Measurements from ENCODE around the gene MPO.

MPO gene

GRCh38 chr17:58267347-58268324, 13.1 kb downstream of the MPO start:
- H3K36me3 ChIP-seq (ENCODE audit: control insufficient read depth in 2 of 2, insufficient read depth in 2 of 2, low read length in 2 of 2): no peaks in the 10 kb centered on the region
- peaks cover 7 to 18% of the 10 kb centered on the region in 2 donors for H3K27me3 ChIP-seq (ENCODE audit: control insufficient read depth in 1 of 2, insufficient read depth in 2 of 2, low read length in 2 of 2)
- H3K4me3 ChIP-seq (ENCODE audit: low read length in 2 of 2): no peak overlapping the region
- H3K9me3 ChIP-seq (ENCODE audit: control insufficient read depth in 2 of 2, low read length in 2 of 2): peaks cover 0 to 2% of the 10 kb centered on the region in 2 donors
- H3K9ac ChIP-seq (ENCODE audit: low read length in 2 of 2): no peak overlapping the region
- no peak overlapping the region for H3K27ac ChIP-seq (ENCODE audit: low read length)
- no peaks in the 10 kb centered on the region for H3K4me1 ChIP-seq (ENCODE audit: control insufficient read depth, insufficient read depth, low read length)

DNA sequence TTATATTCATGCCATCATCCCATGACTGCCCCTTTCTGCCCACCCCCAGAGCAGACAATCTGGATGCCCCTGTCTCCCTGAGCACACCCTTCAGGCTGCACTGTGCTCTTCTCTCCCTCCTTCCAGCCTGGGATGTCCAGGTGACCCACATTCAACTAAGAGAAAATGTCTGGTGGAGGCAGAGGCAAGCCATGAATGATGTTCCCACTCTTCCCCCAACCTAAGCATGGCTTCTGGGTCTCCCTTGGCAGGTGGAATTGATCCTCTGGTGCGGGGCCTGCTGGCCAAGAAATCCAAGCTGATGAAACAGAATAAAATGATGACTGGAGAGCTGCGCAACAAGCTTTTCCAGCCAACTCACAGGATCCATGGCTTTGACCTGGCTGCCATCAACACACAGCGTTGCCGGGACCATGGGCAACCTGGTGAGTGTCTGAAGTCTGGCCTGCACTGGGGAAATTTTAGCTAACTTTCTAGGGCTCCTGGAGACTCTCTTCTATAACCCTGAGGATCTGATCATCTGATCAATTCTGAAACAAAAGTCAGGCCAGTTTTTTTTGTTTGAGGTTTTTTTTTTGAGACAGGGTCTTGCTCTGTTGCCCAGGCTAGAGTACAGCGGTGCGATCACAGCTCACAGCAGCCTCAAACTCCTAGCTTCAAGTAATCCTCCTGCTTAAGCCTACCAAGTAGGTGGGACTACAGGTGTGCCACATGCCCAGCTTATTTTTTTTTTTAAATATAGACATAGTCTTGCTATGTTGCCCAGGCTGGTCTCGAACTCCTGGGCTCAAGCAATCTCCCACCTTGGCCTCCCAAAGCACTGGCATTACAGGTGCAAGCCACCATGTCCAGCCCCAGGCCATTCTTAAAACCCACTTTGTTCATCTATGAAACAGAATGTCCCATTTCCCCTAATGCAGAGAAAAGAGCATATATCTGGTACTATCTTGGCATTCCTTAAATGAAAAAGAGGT, 14.5 kb downstream of the MPO start:
- peaks cover 0 to 2% of the 10 kb centered on the region in 2 donors for H3K9me3 ChIP-seq (ENCODE audit: control insufficient read depth in 2 of 2, low read length in 2 of 2)
- no peaks in the 10 kb centered on the region for H3K4me1 ChIP-seq (ENCODE audit: control insufficient read depth, insufficient read depth, low read length)
- H3K9ac ChIP-seq (ENCODE audit: low read length in 2 of 2): no peak overlapping the region
- peaks cover 7 to 16% of the 10 kb centered on the region in 2 donors for H3K27me3 ChIP-seq (ENCODE audit: control insufficient read depth in 1 of 2, insufficient read depth in 2 of 2, low read length in 2 of 2)
- no peak overlapping the region for H3K27ac ChIP-seq (ENCODE audit: low read length)
- no peak overlapping the region for H3K4me3 ChIP-seq (ENCODE audit: low read length in 2 of 2)
- no peaks in the 10 kb centered on the region for H3K36me3 ChIP-seq (ENCODE audit: control insufficient read depth in 2 of 2, insufficient read depth in 2 of 2, low read length in 2 of 2)

DNA sequence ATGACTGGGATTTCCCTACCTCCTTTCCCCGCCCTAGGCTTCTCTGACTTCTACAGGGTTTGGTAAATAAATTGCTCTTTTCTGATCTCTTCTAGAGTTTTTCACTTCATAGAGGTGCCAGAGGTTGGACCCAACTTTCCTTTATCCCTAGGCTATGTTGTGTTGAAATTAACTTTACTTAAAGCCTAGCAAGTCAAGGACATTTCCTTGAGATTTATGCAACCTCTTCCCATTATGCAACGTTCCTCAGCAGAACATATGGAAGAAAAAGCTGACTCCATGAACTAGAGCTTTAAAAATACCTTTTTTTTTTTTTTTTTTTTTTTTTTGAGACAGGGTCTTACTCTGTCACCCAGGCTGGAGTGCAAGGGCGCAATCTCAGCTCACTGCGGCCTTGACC, 15.5 kb downstream of the MPO start:
- H3K9me3 ChIP-seq (ENCODE audit: control insufficient read depth in 2 of 2, low read length in 2 of 2): peaks cover 0 to 2% of the 10 kb centered on the region in 2 donors
- H3K27me3 ChIP-seq (ENCODE audit: control insufficient read depth in 1 of 2, insufficient read depth in 2 of 2, low read length in 2 of 2): peaks cover 7 to 16% of the 10 kb centered on the region in 2 donors
- H3K27ac ChIP-seq (ENCODE audit: low read length): no peak overlapping the region
- no peak overlapping the region for H3K4me3 ChIP-seq (ENCODE audit: low read length in 2 of 2)
- no peaks in the 10 kb centered on the region for H3K4me1 ChIP-seq (ENCODE audit: control insufficient read depth, insufficient read depth, low read length)
- no peaks in the 10 kb centered on the region for H3K36me3 ChIP-seq (ENCODE audit: control insufficient read depth in 2 of 2, insufficient read depth in 2 of 2, low read length in 2 of 2)
- no peak overlapping the region for H3K9ac ChIP-seq (ENCODE audit: low read length in 2 of 2)

DNA sequence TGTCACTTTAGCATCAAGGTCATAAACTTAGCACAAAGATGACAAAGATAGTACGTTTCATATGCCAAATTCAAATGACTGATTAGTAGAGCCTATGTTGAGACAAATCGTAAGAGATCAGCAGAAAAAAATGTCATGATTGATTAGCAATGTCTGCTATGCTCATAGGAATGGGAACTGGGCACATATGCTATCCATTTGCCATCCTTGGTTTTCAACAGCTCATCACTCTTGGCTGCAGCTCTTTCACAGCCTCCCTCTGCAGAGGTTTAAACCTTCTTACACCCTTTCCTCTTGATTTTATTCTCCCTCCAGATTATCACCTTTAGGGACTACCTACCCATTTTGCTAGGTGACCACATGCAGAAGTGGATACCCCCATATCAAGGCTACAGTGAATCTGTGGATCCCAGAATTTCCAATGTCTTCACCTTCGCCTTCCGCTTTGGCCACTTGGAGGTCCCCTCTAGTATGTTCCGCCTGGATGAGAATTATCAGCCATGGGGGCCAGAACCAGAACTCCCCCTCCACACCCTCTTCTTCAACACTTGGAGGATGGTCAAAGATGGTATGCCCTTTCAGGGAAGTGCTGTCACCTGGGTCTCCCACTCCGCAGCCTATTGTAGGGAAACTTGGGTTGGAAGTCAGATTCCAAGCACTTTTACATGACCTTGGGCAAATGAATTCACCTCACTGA, 16.2 kb downstream of the MPO start:
- peaks cover 7 to 16% of the 10 kb centered on the region in 2 donors for H3K27me3 ChIP-seq (ENCODE audit: control insufficient read depth in 1 of 2, insufficient read depth in 2 of 2, low read length in 2 of 2)
- no peaks in the 10 kb centered on the region for H3K4me1 ChIP-seq (ENCODE audit: control insufficient read depth, insufficient read depth, low read length)
- H3K27ac ChIP-seq (ENCODE audit: low read length): no peak overlapping the region
- peaks cover 0 to 2% of the 10 kb centered on the region in 2 donors for H3K9me3 ChIP-seq (ENCODE audit: control insufficient read depth in 2 of 2, low read length in 2 of 2)
- H3K4me3 ChIP-seq (ENCODE audit: low read length in 2 of 2): no peak overlapping the region
- no peaks in the 10 kb centered on the region for H3K36me3 ChIP-seq (ENCODE audit: control insufficient read depth in 2 of 2, insufficient read depth in 2 of 2, low read length in 2 of 2)
- H3K9ac ChIP-seq (ENCODE audit: low read length in 2 of 2): no peak overlapping the region

DNA sequence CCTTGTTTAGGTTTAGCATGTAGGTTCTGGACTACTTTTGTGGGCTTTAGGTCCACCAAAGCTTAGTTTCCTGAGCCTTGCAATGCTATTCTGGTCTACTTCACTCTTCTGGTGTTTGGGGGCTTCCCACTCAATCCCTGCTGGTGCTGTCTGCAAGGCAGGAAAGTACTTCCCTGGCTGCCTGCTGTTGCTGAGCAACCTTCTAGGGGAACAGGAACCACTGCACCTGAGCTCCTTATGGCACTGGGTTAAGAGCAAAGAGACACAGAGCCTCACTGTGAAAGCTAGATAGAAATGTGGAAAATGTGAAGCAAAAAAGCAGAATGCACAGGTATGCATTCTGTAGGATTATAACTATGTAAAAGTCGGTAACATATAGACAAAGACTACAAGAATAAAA, 17.0 kb downstream of the MPO start:
- no peak overlapping the region for H3K27ac ChIP-seq (ENCODE audit: low read length)
- H3K4me3 ChIP-seq (ENCODE audit: low read length in 2 of 2): no peak overlapping the region
- peaks cover 7 to 16% of the 10 kb centered on the region in 2 donors for H3K27me3 ChIP-seq (ENCODE audit: control insufficient read depth in 1 of 2, insufficient read depth in 2 of 2, low read length in 2 of 2)
- H3K36me3 ChIP-seq (ENCODE audit: control insufficient read depth in 2 of 2, insufficient read depth in 2 of 2, low read length in 2 of 2): no peaks in the 10 kb centered on the region
- no peaks in the 10 kb centered on the region for H3K4me1 ChIP-seq (ENCODE audit: control insufficient read depth, insufficient read depth, low read length)
- no peak overlapping the region for H3K9ac ChIP-seq (ENCODE audit: low read length in 2 of 2)
- H3K9me3 ChIP-seq (ENCODE audit: control insufficient read depth in 2 of 2, low read length in 2 of 2): peaks cover 0 to 2% of the 10 kb centered on the region in 2 donors

GRCh38 chr17:58262149-58262548, 18.6 kb downstream of the MPO start:
- Histone ChIP-seq H3K4me1 (ENCODE audit: control insufficient read depth, insufficient read depth, low read length) (no peaks in the 10 kb centered on the region), H3K27ac (ENCODE audit: low read length) (no peak overlapping the region), H3K36me3 (ENCODE audit: control insufficient read depth in 2 of 2, insufficient read depth in 2 of 2, low read length in 2 of 2) (no peaks in the 10 kb centered on the region), H3K27me3 (ENCODE audit: control insufficient read depth in 1 of 2, insufficient read depth in 2 of 2, low read length in 2 of 2) (peaks cover 7 to 12% of the 10 kb centered on the region in 2 donors), H3K4me3 (ENCODE audit: low read length in 2 of 2) (no peak overlapping the region), H3K9ac (ENCODE audit: low read length in 2 of 2) (no peak overlapping the region), H3K9me3 (ENCODE audit: control insufficient read depth in 2 of 2, low read length in 2 of 2) (peaks cover 0 to 2% of the 10 kb centered on the region in 2 donors)

- Histone ChIP-seq H3K27me3 (ENCODE audit: control insufficient read depth in 1 of 2, insufficient read depth in 2 of 2, low read length in 2 of 2) (peaks cover 12 to 20% of the 10 kb centered on the region in 2 donors), H3K27ac (ENCODE audit: low read length) (no peak overlapping the region), H3K9me3 (ENCODE audit: control insufficient read depth in 2 of 2, low read length in 2 of 2) (no peaks in the 10 kb centered on the region), H3K36me3 (ENCODE audit: control insufficient read depth in 2 of 2, insufficient read depth in 2 of 2, low read length in 2 of 2) (no peaks in the 10 kb centered on the region), H3K4me3 (ENCODE audit: low read length in 2 of 2) (no peak overlapping the region), H3K9ac (ENCODE audit: low read length in 2 of 2) (no peak overlapping the region), H3K4me1 (ENCODE audit: control insufficient read depth, insufficient read depth, low read length) (no peaks in the 10 kb centered on the region)
Observed at GRCh38 chr17:58254803-58255202, 25.9 kb downstream of the MPO start.

- H3K9me3 ChIP-seq (ENCODE audit: control insufficient read depth in 2 of 2, low read length in 2 of 2): no peaks in the 10 kb centered on the region
- H3K9ac ChIP-seq (ENCODE audit: low read length in 2 of 2): no peak overlapping the region
- no peaks in the 10 kb centered on the region for H3K36me3 ChIP-seq (ENCODE audit: control insufficient read depth in 2 of 2, insufficient read depth in 2 of 2, low read length in 2 of 2)
- H3K27me3 ChIP-seq (ENCODE audit: control insufficient read depth in 1 of 2, insufficient read depth in 2 of 2, low read length in 2 of 2): peaks cover 20 to 30% of the 10 kb centered on the region in 2 donors
- no peak overlapping the region for H3K27ac ChIP-seq (ENCODE audit: low read length)
- no peak overlapping the region for H3K4me3 ChIP-seq (ENCODE audit: low read length in 2 of 2)
- peaks cover 6% of the 10 kb centered on the region for H3K4me1 ChIP-seq (ENCODE audit: control insufficient read depth, insufficient read depth, low read length)
Observed at GRCh38 chr17:58253082-58253481, 27.7 kb downstream of the MPO start.

DNA sequence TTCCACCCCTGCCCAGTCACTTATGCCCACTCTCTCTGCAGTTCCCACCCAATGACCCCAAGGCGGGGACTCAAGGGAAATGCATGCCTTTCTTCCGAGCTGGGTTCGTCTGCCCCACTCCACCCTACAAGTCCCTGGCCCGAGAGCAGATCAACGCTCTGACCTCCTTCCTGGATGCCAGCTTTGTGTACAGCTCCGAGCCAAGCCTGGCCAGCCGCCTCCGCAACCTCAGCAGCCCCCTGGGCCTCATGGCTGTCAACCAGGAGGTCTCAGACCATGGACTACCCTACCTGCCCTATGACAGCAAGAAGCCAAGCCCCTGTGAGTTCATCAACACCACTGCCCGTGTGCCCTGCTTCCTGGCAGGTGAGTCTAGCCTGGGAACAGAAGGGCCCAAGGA, 28.6 kb downstream of the MPO start:
- no peak overlapping the region for H3K9ac ChIP-seq (ENCODE audit: low read length in 2 of 2)
- peaks cover 20 to 35% of the 10 kb centered on the region in 2 donors for H3K27me3 ChIP-seq (ENCODE audit: control insufficient read depth in 1 of 2, insufficient read depth in 2 of 2, low read length in 2 of 2)
- H3K9me3 ChIP-seq (ENCODE audit: control insufficient read depth in 2 of 2, low read length in 2 of 2): no peaks in the 10 kb centered on the region

More for the DNA sequence above, 28.6 kb downstream of the MPO start:
- Histone ChIP-seq H3K36me3 (ENCODE audit: control insufficient read depth in 2 of 2, insufficient read depth in 2 of 2, low read length in 2 of 2) (no peaks in the 10 kb centered on the region), H3K4me1 (ENCODE audit: control insufficient read depth, insufficient read depth, low read length) (peaks cover 6% of the 10 kb centered on the region), H3K27ac (ENCODE audit: low read length) (no peak overlapping the region), H3K4me3 (ENCODE audit: low read length in 2 of 2) (no peak overlapping the region)

Data from stomach smooth muscle (tissue), 2 donors.